Measurements from ENCODE around the gene CSNK2A2.

The CSNK2A2 gene

GRCh38 chr16:58234831-58235595 is 37.1 kb upstream of the CSNK2A2 start:
- no peak overlapping the region for H3K4me3 ChIP-seq (replicated peaks; ENCODE audit: low read depth, low read length)
- no peaks in the 10 kb centered on the region for H3K27me3 ChIP-seq (replicated peaks; ENCODE audit: control insufficient read depth, insufficient read depth, low read length)
- TF ChIP-seq, protein P1, sequence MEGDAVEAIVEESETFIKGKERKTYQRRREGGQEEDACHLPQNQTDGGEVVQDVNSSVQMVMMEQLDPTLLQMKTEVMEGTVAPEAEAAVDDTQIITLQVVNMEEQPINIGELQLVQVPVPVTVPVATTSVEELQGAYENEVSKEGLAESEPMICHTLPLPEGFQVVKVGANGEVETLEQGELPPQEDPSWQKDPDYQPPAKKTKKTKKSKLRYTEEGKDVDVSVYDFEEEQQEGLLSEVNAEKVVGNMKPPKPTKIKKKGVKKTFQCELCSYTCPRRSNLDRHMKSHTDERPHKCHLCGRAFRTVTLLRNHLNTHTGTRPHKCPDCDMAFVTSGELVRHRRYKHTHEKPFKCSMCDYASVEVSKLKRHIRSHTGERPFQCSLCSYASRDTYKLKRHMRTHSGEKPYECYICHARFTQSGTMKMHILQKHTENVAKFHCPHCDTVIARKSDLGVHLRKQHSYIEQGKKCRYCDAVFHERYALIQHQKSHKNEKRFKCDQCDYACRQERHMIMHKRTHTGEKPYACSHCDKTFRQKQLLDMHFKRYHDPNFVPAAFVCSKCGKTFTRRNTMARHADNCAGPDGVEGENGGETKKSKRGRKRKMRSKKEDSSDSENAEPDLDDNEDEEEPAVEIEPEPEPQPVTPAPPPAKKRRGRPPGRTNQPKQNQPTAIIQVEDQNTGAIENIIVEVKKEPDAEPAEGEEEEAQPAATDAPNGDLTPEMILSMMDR (IDR thresholded peaks at IDR 0.05; ENCODE audit: insufficient read depth, low read length, poor library complexity, severe bottlenecking) = no peak
- no peak for DNase-seq (ENCODE audit: extremely low read depth, insufficient read length)
- no peaks in the 10 kb centered on the region for H3K36me3 ChIP-seq (ENCODE audit: control insufficient read depth, insufficient read depth, low read length)

DNA sequence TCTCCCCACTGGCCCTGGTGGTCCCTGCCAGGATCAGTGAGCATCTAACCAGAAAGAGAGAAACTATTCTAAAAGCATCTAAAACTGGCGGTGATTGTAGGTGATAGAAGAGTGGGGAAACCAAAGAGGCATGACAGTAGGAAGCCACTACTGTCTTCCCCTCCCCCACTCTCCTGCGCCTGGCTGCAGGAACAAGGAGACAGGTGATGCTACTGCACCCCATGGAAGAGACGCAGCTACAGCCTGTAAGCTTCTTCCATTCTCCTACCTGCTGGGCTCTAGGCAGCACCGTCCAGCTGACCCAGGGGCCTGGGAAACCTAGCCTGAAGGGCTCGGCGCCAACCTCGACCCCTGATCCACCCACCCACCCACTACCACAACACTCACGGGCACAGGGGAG is 32.4 kb upstream of the CSNK2A2 start:
- H3K27me3 ChIP-seq (replicated peaks; ENCODE audit: control insufficient read depth, insufficient read depth, low read length) = no peaks in the 10 kb centered on the region
- DNase-seq (ENCODE audit: extremely low read depth, insufficient read length) = no peak
- TF ChIP-seq, protein P1 (IDR thresholded peaks at IDR 0.05; ENCODE audit: insufficient read depth, low read length, poor library complexity, severe bottlenecking) = no peak
- no peak overlapping the region for H3K4me3 ChIP-seq (replicated peaks; ENCODE audit: low read depth, low read length)
- H3K36me3 ChIP-seq (ENCODE audit: control insufficient read depth, insufficient read depth, low read length) = no peaks in the 10 kb centered on the region

DNA sequence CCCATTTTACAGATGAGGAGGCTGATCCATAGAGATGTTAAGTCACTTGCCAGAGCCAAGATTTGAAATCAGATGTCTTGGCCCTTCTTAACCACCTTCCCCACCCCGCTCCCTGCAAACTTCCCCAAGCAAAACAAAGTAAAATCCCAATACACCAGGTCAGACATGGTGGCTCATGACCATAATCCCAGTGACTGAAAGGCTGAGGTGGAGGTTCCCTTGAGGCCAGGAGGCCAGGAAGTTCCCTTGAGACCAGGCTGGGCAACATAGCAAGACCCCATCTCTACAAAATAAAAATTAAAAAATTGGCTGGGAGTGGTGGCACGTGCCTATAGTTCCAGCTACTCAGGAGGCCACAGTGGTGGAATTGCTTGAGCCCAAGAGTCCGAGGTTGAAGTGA is 28.9 kb upstream of the CSNK2A2 start:
- TF ChIP-seq, protein P1 (IDR thresholded peaks at IDR 0.05; ENCODE audit: insufficient read depth, low read length, poor library complexity, severe bottlenecking) = no peak
- no peaks in the 10 kb centered on the region for H3K36me3 ChIP-seq (ENCODE audit: control insufficient read depth, insufficient read depth, low read length)
- H3K27me3 ChIP-seq (replicated peaks; ENCODE audit: control insufficient read depth, insufficient read depth, low read length) = no peaks in the 10 kb centered on the region
- no peak overlapping the region for H3K4me3 ChIP-seq (replicated peaks; ENCODE audit: low read depth, low read length)
- no peak for DNase-seq (ENCODE audit: extremely low read depth, insufficient read length)

DNA sequence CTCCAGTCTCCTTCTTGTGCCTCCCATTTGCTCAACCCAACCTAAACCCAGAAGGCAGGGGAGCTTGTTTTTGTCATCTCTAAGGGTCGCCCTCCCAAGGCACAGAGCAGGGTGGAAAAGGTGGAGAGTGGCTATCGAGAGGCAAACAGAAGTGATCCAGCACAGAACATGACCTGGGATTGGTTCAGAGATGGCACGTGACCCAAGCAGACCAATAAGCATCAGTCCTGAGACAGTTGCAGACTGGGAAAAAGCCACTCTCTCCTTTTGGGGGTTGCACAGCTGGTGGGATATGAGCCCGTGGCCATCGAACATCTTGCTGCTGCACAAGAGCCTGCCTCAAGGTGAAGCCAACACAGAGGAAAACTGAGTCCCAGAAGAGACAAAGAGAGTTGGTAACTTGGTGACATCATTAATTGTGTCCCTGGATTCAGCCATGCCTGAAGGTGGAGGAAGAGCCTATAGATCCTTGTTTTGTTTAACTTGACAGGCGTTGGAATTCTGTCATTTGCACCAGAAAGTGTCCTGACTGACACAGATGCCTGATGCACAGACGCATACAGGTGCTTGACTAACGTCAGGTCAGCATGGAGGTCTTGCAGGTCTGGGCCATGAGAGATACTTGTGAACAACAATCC is 28.2 kb upstream of the CSNK2A2 start:
- H3K27me3 ChIP-seq (replicated peaks; ENCODE audit: control insufficient read depth, insufficient read depth, low read length) = no peaks in the 10 kb centered on the region
- DNase-seq (ENCODE audit: extremely low read depth, insufficient read length) = no peak
- TF ChIP-seq, protein P1 (IDR thresholded peaks at IDR 0.05; ENCODE audit: insufficient read depth, low read length, poor library complexity, severe bottlenecking) = no peak
- H3K4me3 ChIP-seq (replicated peaks; ENCODE audit: low read depth, low read length) = no peak overlapping the region
- no peaks in the 10 kb centered on the region for H3K36me3 ChIP-seq (ENCODE audit: control insufficient read depth, insufficient read depth, low read length)

- TF ChIP-seq, protein P1 (IDR thresholded peaks at IDR 0.05; ENCODE audit: insufficient read depth, low read length, poor library complexity, severe bottlenecking) = no peak
- no peak for DNase-seq (ENCODE audit: extremely low read depth, insufficient read length)
Measured at GRCh38 chr16:58222532-58223316, 24.8 kb upstream of the CSNK2A2 start.

More at GRCh38 chr16:58222532-58223316, 24.8 kb upstream of the CSNK2A2 start:
- Histone ChIP-seq H3K4me3 (replicated peaks; ENCODE audit: low read depth, low read length) (no peak overlapping the region), H3K27me3 (replicated peaks; ENCODE audit: control insufficient read depth, insufficient read depth, low read length) (no peaks in the 10 kb centered on the region), H3K36me3 (ENCODE audit: control insufficient read depth, insufficient read depth, low read length) (no peaks in the 10 kb centered on the region)

All from GM06990 (cell line).